A549 (cell line): ENCODE results near the gene CCNT2. TPM values are rescaled to one million over a fixed set of nuclear protein-coding genes. Genes with fewer than 3 reads are reported as not detected.

Experiments
- ATAC-seq, 2 experiments: fragments of 200-7000 bp in 1 of 2; fragments of >200 bp in 1 of 2; cut with Nextera tagmentation in 1 of 2; cut with Tn5 transposase in 1 of 2; 3 replicates each; pipeline versions ENCODE4 v1.8.0 to v1.9.1; 2018 to 2020; ENCODE audit warnings: mild to moderate bottlenecking in 1 of 2, moderate library complexity in 1 of 2
- CTCF ChIA-PET: fragments of 300-600 bp; sonication (Branson Sonifier 250); formaldehyde crosslinking; extraction: SDS; loops from one replicate; lab custom pipeline; 2021; ENCODE audit warnings: antibody characterized with exemption, inconsistent platforms; lab: Yijun Ruan, JAX
- POLR2A ChIA-PET: fragments of 350-600 bp; formaldehyde crosslinking; extraction: SDS; loops from one replicate; lab custom pipeline; 2021; ENCODE audit warnings: antibody characterized with exemption, inconsistent platforms; lab: Yijun Ruan, JAX
- DNase-seq, 2 experiments: peaks; one replicate each; pipeline versions ENCODE4 v3.0.0 to v3.0.0-alpha.2; 2011 to 2016; ENCODE audit warnings: low read depth in 1 of 2, low spot score in 1 of 2
- FAIRE-seq: peaks from 2 replicates; lab custom pipeline; 2011; peaks lifted over from hg19 to GRCh38; lab: Jason Lieb, UNC
- H3K27ac ChIP-seq, 2 experiments: fragments of >200 bp; sonication (Bioruptor Twin); formaldehyde crosslinking; 3 replicates each; pipeline ENCODE4 v1.5.1; 2016 to 2017
- H3K4me1 ChIP-seq: fragments of >200 bp; sonication (Bioruptor Twin); formaldehyde crosslinking; 3 replicates; pipeline ENCODE4 v1.6.1; 2016
- H3K4me2 ChIP-seq: fragments of >200 bp; sonication (Bioruptor Twin); formaldehyde crosslinking; 3 replicates; pipeline ENCODE4 v1.6.1; 2016
- H3K4me3 ChIP-seq: fragments of >200 bp; sonication (Bioruptor Twin); formaldehyde crosslinking; 3 replicates; pipeline ENCODE4 v1.5.1; 2016
- H3K9me3 ChIP-seq: fragments of >200 bp; sonication (Bioruptor Twin); formaldehyde crosslinking; 3 replicates; pipeline ENCODE4 v1.6.1; 2016
- BHLHE40 ChIP-seq: IDR thresholded peaks from 2 replicates; pipeline ENCODE4 v1.6.1; 2012; ENCODE audit warnings: low read depth, low read length, inconsistent platforms
- CBX8 ChIP-seq: fragments of 200-600 bp; sonication (generic); IDR thresholded peaks from 2 replicates; pipeline ENCODE4 v1.6.1; 2016
- CHD2 ChIP-seq: fragments of 150-350 bp; IDR thresholded peaks from 2 replicates; pipeline ENCODE4 v1.6.1; 2014; ENCODE audit warnings: low read length; ENCODE audit not compliant: partially characterized antibody
- CHD4 ChIP-seq: fragments of 200-600 bp; sonication (generic); IDR thresholded peaks from 2 replicates; pipeline ENCODE4 v1.6.1; 2016; ENCODE audit warnings: antibody characterized with exemption, mild to moderate bottlenecking, borderline replicate concordance
- EHMT2 ChIP-seq: fragments of 200-600 bp; sonication (generic); IDR thresholded peaks from 2 replicates; pipeline ENCODE4 v1.6.1; 2016; ENCODE audit warnings: antibody characterized with exemption, low read depth, mild to moderate bottlenecking, moderate library complexity
- FOSB ChIP-seq: fragments of 250-450 bp; sonication (Bioruptor Pico); IDR thresholded peaks from 2 replicates; pipeline ENCODE4 v1.5.0; 2020; ENCODE audit warnings: mild to moderate bottlenecking, moderate library complexity
- HDAC2 ChIP-seq: fragments of 200-600 bp; sonication (generic); IDR thresholded peaks from 2 replicates; pipeline ENCODE4 v1.6.1; 2016
- HOXA7 ChIP-seq: fragments of 250-450 bp; sonication (Bioruptor Pico); IDR thresholded peaks from 2 replicates; pipeline ENCODE4 v1.5.0; 2020; ENCODE audit warnings: mild to moderate bottlenecking, moderate library complexity
- HOXB13 ChIP-seq: fragments of 250-450 bp; sonication (Bioruptor Pico); IDR thresholded peaks from 2 replicates; pipeline ENCODE4 v1.5.0; 2020; ENCODE audit warnings: low read depth, mild to moderate bottlenecking, moderate library complexity
- JUN ChIP-seq, 2 experiments: fragments of >200 bp; sonication (Bioruptor Twin); formaldehyde crosslinking; IDR thresholded peaks; 2 replicates in 1 of 2; 3 replicates in 1 of 2; pipeline ENCODE4 v1.6.1; 2016 to 2017
- MAZ ChIP-seq: fragments of 150-350 bp; IDR thresholded peaks from 2 replicates; pipeline ENCODE4 v1.6.1; 2014; ENCODE audit warnings: antibody characterized with exemption, low read depth, low read length, borderline replicate concordance
- RARB ChIP-seq: fragments of 250-450 bp; sonication (Bioruptor Pico); IDR thresholded peaks from 2 replicates; pipeline ENCODE4 v1.8.0; 2021; ENCODE audit warnings: mild to moderate bottlenecking, moderate library complexity
- RNF2 ChIP-seq: fragments of 200-600 bp; sonication (generic); IDR thresholded peaks from 2 replicates; pipeline ENCODE4 v1.6.1; 2016; ENCODE audit warnings: low read depth, mild to moderate bottlenecking, antibody characterized with exemption, moderate library complexity, borderline replicate concordance
- SREBF2 ChIP-seq: fragments of 450-650 bp; IDR thresholded peaks from 2 replicates; pipeline ENCODE4 v1.6.1; 2014; ENCODE audit warnings: mild to moderate bottlenecking, moderate library complexity
- ZNF302 ChIP-seq: fragments of 250-450 bp; sonication (Bioruptor Pico); IDR thresholded peaks from 2 replicates; pipeline ENCODE4 v1.9.0; 2021; ENCODE audit warnings: inconsistent platforms, mild to moderate bottlenecking, moderate library complexity
- ZSCAN20 ChIP-seq: fragments of 250-450 bp; sonication (Bioruptor Pico); IDR thresholded peaks from 2 replicates; pipeline ENCODE4 v1.8.0; 2022; ENCODE audit warnings: mild to moderate bottlenecking, moderate library complexity
- WGBS: methylation state at CpG from one replicate; pipeline ENCODE4 v1.1.6; 2017; ENCODE audit errors: missing lambda C conversion rate; 5-methylcytosine and 5-hydroxymethylcytosine counted together
- polyA plus RNA-seq, 4 experiments: library from polyadenylated mRNA; depleted of rRNA in 3 of 4; stranded (reverse); fragments of >200 nt; fragmentation: RNase III in 1 of 4; extraction: RNeasy Plus Mini Kit Qiagen cat#74134 plus additional on column Dnase treatment in 1 of 4; gene quantifications; 2 replicates in 3 of 4; 3 replicates in 1 of 4; pipeline ENCODE4 v1.2.3, GENCODE V29; 2011 to 2017
- TF ChIP-seq, protein P1 (sequence below): fragments of >200 bp; sonication (Bioruptor Twin); formaldehyde crosslinking; IDR thresholded peaks from 3 replicates; pipeline ENCODE4 v1.5.1; 2016
- TF ChIP-seq, protein P2 (sequence below): fragments of 200-600 bp; sonication (generic); IDR thresholded peaks from 2 replicates; pipeline ENCODE4 v1.6.1; 2016; ENCODE audit warnings: antibody characterized with exemption, mild to moderate bottlenecking, moderate library complexity
- TF ChIP-seq, protein P3 (sequence below): fragments of 150-350 bp; IDR thresholded peaks from 2 replicates; pipeline ENCODE4 v1.6.1; 2014; ENCODE audit warnings: low read depth, mild to moderate bottlenecking, low read length
- TF ChIP-seq, protein P4 (sequence below): IDR thresholded peaks from 2 replicates; pipeline ENCODE4 v1.6.1; 2012; ENCODE audit warnings: low read depth, borderline replicate concordance

Gene CCNT2
- polyA plus RNA-seq, 2 of the 4 experiments (the other 2 are of a cell fraction) = 12.6 to 20.7 TPM

DNA sequence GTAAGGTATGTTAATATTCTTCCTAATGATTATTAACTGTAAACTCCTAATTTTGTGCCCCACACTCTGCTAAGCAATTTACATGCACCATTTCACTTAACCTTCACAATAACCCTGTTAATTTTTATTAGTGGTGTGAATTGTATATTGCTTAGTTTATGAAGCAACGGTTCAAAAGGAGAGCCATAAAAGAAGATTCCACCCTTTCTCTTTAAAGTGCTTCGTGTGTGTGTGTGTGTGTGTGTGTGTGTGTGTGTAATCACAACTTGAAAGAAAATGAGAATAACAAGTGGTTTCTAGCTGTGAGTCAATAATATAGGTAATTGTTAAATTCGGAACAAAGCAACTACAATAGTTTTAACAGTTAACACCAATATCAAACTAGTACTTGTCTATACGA, 60.6 kb downstream of the CCNT2 start:
- Histone ChIP-seq H3K27ac (no peak overlapping the region), H3K4me3 (no peak overlapping the region), H3K4me2 (no peak overlapping the region), H3K9me3 (no peaks in the 10 kb centered on the region), H3K4me1 (no peaks in the 10 kb centered on the region)
- WGBS = 47% methylated on average over 4 of the region's 4 CpGs
- ATAC-seq (no peak), FAIRE-seq (no peak), DNase-seq (no peak)
- CTCF ChIA-PET = interaction anchor here (0.6 to 1.7 kb wide), 2 partner anchors 10 to 42 kb away, joined by 3 to 10 read pairs; no protein-coding TSS in a partner anchor
- TF ChIP-seq HDAC2 (no peak), JUN (IDR thresholded peaks at IDR 0.05) (no peak), MAZ (no peak), HOXB13 (CRISPR knock-in tag) (no peak), CHD2 (no peak), SREBF2 (no peak)
- TF ChIP-seq, protein P1, sequence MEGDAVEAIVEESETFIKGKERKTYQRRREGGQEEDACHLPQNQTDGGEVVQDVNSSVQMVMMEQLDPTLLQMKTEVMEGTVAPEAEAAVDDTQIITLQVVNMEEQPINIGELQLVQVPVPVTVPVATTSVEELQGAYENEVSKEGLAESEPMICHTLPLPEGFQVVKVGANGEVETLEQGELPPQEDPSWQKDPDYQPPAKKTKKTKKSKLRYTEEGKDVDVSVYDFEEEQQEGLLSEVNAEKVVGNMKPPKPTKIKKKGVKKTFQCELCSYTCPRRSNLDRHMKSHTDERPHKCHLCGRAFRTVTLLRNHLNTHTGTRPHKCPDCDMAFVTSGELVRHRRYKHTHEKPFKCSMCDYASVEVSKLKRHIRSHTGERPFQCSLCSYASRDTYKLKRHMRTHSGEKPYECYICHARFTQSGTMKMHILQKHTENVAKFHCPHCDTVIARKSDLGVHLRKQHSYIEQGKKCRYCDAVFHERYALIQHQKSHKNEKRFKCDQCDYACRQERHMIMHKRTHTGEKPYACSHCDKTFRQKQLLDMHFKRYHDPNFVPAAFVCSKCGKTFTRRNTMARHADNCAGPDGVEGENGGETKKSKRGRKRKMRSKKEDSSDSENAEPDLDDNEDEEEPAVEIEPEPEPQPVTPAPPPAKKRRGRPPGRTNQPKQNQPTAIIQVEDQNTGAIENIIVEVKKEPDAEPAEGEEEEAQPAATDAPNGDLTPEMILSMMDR = no peak
- TF ChIP-seq, protein P2, sequence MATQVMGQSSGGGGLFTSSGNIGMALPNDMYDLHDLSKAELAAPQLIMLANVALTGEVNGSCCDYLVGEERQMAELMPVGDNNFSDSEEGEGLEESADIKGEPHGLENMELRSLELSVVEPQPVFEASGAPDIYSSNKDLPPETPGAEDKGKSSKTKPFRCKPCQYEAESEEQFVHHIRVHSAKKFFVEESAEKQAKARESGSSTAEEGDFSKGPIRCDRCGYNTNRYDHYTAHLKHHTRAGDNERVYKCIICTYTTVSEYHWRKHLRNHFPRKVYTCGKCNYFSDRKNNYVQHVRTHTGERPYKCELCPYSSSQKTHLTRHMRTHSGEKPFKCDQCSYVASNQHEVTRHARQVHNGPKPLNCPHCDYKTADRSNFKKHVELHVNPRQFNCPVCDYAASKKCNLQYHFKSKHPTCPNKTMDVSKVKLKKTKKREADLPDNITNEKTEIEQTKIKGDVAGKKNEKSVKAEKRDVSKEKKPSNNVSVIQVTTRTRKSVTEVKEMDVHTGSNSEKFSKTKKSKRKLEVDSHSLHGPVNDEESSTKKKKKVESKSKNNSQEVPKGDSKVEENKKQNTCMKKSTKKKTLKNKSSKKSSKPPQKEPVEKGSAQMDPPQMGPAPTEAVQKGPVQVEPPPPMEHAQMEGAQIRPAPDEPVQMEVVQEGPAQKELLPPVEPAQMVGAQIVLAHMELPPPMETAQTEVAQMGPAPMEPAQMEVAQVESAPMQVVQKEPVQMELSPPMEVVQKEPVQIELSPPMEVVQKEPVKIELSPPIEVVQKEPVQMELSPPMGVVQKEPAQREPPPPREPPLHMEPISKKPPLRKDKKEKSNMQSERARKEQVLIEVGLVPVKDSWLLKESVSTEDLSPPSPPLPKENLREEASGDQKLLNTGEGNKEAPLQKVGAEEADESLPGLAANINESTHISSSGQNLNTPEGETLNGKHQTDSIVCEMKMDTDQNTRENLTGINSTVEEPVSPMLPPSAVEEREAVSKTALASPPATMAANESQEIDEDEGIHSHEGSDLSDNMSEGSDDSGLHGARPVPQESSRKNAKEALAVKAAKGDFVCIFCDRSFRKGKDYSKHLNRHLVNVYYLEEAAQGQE = no peak
- POLR2A ChIA-PET = no interaction called here

DNA sequence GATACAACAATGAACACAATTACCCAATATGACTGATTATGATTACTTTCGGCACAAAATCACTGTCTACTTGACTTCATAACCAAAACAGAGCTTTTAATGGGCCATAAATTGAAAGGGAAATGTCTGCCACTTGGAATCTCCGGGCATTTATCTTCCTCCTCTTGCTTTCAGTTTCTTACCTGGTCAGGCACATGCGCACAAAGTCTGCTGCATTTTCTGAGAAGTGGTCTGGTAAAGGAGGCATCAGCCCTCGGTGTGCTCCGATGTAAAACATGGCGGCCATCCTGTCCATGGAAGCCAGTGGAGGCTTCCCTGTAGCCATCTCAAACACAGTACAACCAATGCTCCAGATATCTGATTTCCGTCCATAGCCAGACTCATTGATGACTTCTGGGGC, 62.0 kb downstream of the CCNT2 start:
- ATAC-seq = no peak
- no peak for DNase-seq
- TF ChIP-seq FOSB (CRISPR knock-in tag) (no peak), CHD4 (no peak), RNF2 (no peak), CBX8 (no peak), EHMT2 (no peak)
- no peaks in the 10 kb centered on the region for H3K4me1 ChIP-seq
- no peak overlapping the region for H3K27ac ChIP-seq
- ChIA-PET POLR2A (no interaction called here), CTCF (interaction anchor here (1.0 kb wide), 1 partner anchor 24 kb away, joined by 3 read pairs; no protein-coding TSS in a partner anchor)
- no peak for FAIRE-seq
- WGBS = 74% methylated on average over 7 of the region's 7 CpGs
- no peaks in the 10 kb centered on the region for H3K9me3 ChIP-seq
- no peak overlapping the region for H3K4me3 ChIP-seq
- no peak overlapping the region for H3K4me2 ChIP-seq

DNA sequence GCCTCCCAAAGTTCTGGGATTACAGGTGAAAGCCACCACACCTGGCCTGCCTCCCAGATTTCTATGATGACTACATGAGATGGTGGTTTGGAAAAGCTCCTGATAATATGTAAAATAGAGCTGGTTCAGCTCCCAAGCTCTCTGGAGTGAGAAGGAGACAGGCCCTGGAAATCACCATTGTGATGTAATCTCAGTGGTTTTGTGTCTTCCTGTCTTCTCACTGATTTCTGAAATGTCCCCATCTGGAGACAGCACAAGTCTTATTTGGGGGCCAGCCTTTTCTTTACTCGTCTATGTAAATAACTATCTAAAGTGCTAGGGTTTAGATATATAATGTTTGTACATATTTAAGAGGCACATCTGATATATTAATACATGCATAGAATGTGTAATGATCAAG, 64.0 kb downstream of the CCNT2 start:
- 31% methylated on average over 1 of the region's 1 CpG for WGBS
- H3K4me2 ChIP-seq = no peak overlapping the region
- TF ChIP-seq ZNF302 (CRISPR knock-in tag) (no peak), RARB (CRISPR knock-in tag) (no peak), ZSCAN20 (CRISPR knock-in tag) (no peak), BHLHE40 (no peak), HOXA7 (CRISPR knock-in tag) (no peak)
- TF ChIP-seq, protein P3, sequence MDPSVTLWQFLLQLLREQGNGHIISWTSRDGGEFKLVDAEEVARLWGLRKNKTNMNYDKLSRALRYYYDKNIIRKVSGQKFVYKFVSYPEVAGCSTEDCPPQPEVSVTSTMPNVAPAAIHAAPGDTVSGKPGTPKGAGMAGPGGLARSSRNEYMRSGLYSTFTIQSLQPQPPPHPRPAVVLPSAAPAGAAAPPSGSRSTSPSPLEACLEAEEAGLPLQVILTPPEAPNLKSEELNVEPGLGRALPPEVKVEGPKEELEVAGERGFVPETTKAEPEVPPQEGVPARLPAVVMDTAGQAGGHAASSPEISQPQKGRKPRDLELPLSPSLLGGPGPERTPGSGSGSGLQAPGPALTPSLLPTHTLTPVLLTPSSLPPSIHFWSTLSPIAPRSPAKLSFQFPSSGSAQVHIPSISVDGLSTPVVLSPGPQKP = no peak
- TF ChIP-seq, protein P4, sequence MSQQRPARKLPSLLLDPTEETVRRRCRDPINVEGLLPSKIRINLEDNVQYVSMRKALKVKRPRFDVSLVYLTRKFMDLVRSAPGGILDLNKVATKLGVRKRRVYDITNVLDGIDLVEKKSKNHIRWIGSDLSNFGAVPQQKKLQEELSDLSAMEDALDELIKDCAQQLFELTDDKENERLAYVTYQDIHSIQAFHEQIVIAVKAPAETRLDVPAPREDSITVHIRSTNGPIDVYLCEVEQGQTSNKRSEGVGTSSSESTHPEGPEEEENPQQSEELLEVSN = no peak
- no peaks in the 10 kb centered on the region for H3K4me1 ChIP-seq
- no peaks in the 10 kb centered on the region for H3K9me3 ChIP-seq
- ATAC-seq (no peak), FAIRE-seq (no peak), DNase-seq (no peak)
- H3K4me3 ChIP-seq = no peak overlapping the region
- CTCF ChIA-PET = interaction anchor here (1.0 kb wide), 1 partner anchor 24 kb away, joined by 3 read pairs; no protein-coding TSS in a partner anchor
- POLR2A ChIA-PET = no interaction called here
- H3K27ac ChIP-seq = no peak overlapping the region
